HUDEP-2 (cell line): ENCODE measurements around the gene PAX2.

Source experiments
- DNase-seq, 76 experiments: peaks; one replicate each; lab custom pipeline; 2025; ENCODE audit not compliant: unreplicated experiment in 76 of 76; lab: John Stamatoyannopoulos, UW

Gene PAX2

DNA sequence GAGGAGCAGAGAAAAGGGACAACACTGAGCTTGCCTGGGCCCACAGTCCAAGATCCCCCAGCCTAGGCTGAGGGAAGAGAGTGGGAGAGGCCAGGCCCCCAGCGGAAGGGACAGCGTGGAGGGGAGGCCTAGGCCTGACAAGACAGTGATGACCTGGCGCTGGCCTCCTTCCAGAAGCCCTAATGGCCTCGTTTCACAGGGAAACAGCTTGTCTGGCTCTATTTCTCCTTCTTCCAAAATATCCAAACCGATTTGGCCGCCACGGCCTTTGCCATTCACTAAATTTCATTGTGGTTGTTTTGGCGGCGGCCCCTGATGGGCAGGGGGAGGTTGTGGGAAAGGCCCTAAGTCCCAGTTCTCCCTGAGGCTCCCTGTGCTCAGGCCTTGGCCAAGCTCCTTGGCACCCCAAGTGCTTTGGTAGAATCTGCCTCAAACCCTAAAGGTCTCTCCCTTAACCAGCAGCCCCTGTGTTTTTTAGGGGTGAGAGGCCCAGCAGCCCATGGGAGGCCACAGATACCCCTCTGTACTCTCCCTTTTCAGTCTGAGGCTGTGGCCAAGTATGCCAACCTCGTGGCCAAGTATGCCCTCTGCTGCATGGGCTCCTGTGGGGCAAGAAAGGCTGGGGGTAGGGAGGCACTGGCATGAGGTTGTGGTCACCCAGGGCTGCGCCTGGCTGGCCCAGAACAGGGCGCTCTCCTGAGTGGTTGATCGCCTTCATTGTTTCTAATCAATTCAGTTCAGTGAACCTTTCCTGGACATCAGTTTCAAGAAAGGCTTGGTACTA is 37.3 kb downstream of the PAX2 start:
- DNase-seq = no peak

DNA sequence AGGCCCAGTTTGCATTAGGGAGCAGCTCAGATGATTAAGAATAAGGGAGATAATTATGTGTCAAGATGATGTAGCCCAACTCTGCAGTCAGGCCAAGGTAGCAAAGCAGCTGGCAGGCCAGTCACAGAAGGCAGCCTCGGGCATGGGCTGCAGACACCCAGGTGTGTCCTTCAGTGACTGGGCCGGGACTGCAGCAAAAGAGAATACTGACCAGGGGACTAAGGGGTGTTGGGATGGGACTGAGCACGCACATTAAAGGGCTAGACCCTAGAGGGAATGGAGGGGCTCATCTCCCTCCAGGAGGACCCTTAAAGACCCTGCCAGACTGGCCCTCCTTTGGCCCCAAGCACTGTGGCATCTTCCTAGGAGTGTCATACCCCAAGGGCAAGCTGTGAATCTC is 38.7 kb downstream of the PAX2 start:
- no peak for DNase-seq

DNA sequence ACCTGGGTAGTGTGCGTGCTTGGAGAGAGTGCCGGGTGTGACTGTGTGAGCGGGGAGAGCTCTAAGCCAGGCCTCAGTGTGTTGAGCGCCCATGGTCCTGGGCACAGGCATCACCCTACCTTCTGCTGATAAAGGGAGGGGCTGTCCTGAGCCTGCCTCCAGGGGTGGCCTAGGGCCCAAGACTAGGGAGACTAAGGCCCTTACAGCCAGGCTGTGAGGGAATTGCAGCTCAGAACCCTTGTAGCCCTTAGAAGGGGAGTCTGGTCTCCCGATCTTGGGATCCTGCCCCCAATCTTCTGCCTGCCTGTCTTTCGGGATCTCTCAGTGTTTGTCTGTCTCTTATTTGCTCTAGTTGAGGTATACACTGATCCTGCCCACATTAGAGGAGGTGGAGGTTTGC is 41.2 kb downstream of the PAX2 start:
- no peak for DNase-seq

DNA sequence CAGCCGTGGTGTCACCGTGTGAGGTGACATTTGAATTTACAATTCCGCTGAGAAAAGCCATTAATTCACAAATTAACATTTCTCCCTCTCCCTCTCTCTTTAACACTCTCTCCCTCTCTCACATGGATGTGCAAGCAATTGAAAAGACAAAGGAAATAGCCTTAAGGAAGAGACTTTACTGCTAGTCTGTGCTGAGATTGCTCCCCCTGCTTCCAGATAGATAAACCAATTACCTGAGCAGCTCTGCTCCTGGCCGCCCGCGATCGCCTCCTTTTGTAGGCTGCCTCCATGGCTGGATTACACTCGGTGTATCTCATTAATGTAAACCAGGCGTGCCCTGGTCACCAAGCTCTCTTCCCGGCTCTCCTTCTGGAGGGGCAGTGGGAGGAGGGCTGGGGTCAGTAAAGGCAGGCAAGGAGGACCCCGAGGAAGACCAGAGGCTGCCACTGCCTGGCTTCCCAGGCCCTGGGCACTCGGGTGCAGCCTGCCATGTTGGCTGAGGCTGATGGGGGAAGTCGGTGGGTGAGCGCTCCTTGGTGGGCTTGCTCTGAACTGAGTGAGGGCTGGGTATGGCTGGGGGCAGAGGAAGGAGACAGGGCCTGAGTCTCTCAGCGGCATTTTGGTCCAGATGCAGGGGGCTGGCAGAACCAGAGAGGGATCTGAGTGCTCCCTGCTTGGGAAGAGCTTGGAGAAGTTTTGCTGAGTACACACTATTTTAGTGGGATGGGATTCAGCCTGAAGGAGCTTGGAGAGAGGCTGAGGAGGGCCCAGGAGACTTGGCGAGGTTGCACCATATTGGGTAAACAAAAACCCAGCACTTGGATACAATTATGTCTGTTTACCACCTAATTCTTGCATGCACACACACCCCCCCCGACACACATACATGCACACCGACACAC is 42.9 kb downstream of the PAX2 start:
- DNase-seq = no peak

DNA sequence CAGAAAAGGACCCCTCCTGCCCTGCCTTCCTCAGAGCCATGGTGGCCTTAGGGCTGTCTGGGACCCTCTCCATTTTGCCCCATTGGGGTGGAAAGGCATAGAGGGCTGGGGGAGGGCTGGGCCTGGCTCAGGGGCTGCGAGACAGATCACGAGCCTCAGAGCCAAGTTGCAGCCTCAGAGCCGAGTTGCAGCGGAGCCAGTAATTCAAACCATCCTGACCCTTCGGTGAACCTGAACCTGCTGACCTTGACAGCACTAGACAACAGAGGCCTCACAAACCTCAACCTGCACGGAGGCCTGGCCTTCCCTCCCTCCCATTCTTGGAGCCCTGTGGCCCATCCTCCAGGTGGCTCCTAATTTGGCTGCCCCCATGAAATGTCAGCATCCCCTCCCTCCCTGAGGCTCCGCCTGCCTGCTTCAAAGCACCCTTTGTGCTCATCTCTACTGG is 45.4 kb downstream of the PAX2 start:
- DNase-seq = no peak

DNA sequence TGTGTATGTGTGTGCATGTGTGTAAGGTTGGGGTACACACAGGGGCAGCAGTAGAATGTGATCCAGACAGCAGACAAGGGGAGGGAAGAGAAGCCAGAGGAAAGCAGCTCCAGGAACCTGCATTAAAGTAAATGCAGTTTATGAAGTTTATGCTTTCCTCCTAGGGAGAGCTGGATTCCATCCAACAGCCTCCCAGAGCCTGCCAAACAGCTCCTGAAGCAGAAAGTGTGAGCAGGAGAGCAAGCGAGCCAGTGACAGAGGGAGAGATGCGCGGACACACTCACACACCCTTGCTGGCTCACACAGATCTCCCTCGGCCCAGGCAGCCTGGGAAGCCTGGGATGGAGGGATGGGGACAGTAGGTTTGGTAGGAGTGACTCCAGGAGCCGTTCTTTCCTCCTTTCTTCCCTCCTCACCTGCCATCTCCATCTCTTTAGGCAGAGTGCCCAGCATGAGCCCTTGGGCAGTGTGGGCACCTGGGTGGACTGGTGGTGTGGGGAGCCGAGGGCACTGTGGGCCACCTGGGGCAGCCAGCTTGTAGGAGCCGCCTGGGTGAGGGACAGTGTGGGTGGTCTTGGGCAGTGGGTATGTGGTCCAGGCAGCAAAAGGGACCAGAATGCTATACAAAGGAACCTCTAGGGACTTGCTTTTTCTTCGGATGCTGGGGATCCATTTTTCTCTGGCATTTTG is 46.1 kb downstream of the PAX2 start:
- no peak for DNase-seq

DNA sequence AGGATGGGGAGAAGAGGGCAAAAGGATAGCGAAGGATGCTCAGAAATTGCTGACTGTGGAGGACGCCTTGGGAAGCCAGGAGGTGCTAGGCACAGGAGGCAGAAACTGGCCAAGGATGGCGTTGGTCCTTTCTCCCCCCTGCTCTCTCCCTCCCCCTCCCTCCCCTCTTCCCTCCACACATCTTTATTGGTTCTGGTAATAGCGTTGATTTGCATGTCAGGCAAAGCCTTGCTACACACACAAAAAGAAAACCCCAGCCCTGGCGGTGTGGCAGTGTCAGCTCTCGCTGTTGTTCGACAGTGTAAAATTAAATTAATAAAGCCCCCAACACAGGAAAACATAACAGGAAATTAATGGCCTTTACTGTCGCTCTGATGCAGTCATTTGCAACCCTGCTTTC is 47.2 kb downstream of the PAX2 start:
- no peak for DNase-seq

DNA sequence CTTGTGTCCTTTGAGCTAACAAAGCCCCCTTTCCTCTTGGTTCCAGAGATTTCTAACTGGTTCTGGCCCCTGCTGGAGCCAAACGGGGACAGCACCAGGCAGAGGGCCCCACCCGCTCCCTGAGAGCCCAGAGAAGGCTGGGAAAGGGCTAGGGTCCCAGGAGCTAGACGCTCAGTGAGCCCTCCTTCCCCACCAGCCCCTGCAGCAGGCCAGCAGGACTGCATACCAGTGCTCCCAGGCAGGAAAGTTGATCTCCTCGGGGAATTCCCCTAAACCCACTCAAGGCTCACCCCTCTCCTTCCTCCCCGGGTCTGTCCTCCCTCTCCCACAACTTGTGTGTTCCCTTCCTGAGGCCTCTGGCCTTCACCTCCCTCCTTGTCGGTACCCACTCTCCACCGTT is 47.7 kb downstream of the PAX2 start:
- no peak for DNase-seq

DNA sequence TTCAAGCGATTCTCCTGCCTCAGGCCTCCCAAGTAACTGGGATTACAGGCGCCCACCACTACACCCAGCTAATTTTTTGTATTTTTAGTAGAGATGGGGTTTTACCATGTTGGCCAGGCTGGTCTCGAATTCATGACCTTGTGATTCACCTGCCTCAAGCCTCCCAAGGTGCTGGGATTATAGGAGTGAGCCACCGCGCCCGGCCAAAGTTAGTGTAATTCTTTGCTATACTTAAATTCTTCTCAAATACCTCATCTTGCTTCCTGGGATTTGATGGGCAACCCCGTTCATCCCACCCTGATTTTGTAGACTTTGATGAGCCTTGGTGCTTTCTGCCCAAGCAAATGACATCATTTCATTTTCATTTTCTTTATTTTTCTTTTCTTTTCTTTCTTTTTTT is 54.5 kb downstream of the PAX2 start:
- DNase-seq = no peak

DNA sequence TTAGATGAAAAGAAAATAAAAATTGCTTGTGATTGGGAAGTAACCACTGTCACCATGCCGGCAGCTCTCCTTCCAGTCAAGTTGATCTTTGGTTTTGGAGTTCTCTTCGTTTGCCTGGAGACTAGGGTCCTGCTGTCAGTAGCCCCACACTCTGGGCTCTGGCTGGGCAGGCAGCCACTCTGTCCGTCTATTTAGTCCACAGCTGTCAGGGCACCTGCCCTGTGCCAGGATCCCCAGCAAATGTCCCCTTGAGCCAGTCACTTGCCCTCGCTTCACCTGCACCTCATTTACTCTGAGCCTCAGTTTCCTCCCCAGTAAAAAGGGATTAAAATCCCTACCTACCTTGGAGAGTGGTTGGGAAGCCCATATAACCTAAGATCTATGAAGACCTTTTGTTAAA is 55.5 kb downstream of the PAX2 start:
- DNase-seq = no peak

DNA sequence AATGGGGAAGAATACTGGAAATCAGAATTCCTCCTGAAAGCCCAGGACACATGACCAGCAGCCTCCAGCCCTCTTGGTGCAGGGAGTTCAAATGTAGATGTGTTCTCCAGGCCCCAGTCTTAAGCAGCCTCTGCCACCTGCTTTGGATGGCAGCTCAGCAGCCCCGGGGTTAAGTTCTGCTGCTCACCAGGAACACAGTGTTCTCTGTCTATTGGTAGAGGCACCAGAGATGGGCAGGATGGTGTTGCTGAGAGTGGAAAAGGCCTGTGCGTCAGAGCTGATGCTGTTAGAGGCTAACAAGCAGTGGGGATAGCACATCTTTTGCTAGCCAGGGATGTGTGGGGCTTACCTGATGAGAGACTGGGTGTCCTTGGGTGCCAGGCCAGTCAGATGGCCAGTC is 56.8 kb downstream of the PAX2 start:
- no peak for DNase-seq

DNA sequence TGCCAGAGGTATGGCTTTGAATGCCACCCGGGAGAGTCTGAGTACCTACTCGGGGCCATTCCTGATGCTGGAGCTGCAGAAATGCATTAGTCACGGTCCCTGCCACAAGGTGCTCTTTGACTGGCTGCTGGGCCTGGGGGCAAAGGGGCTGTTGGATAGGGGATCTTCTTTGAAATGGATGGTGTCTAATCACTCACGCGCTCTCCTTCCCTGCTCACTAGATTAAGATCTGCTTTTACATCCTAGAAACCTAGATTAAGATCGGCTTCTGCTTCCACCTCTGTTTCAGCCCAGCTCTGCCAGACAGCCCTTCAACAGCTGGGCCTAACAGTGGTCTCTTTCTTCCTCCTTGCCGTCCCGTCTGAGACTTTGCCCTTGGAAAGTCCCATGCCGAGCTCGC is 57.2 kb downstream of the PAX2 start:
- DNase-seq = no peak

DNA sequence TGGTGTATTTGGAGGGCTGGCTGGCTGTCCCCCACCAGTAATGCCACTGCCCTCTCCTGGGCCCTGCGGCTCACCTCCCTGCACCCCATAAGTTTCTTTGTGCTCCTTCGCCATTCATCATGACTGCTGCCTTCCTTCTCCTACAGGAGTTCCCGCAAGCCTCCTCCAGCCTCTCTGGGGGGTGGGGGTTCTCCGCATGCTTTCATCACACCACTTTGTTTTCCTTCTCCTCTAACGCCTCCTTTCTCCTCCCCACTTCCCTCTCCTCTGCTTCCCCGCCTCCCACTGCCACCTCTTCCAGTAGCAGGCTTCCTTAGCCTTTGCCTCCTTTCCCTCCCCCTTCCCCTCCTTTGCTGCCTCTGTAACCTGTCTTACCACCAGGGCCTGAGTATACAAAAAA is 58.1 kb downstream of the PAX2 start:
- DNase-seq = no peak

DNA sequence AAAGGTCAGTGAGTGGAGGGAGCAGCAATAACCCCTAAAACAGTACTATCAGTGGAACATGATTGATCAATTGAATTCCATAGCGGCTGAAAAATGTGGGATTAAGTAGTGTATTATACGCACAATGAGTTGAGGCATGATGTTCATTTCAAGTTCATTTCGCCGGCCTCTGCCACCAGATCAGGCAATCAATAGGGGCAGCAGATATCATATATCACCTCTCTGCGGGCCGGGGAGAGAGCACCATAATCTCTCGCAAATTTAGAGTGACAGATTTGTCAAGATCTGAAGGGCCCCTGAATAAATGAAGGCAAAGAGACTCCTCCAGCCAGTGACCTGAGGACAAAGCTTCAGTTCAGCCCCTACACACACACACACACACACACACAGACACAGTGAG is 58.5 kb downstream of the PAX2 start:
- no peak for DNase-seq

DNA sequence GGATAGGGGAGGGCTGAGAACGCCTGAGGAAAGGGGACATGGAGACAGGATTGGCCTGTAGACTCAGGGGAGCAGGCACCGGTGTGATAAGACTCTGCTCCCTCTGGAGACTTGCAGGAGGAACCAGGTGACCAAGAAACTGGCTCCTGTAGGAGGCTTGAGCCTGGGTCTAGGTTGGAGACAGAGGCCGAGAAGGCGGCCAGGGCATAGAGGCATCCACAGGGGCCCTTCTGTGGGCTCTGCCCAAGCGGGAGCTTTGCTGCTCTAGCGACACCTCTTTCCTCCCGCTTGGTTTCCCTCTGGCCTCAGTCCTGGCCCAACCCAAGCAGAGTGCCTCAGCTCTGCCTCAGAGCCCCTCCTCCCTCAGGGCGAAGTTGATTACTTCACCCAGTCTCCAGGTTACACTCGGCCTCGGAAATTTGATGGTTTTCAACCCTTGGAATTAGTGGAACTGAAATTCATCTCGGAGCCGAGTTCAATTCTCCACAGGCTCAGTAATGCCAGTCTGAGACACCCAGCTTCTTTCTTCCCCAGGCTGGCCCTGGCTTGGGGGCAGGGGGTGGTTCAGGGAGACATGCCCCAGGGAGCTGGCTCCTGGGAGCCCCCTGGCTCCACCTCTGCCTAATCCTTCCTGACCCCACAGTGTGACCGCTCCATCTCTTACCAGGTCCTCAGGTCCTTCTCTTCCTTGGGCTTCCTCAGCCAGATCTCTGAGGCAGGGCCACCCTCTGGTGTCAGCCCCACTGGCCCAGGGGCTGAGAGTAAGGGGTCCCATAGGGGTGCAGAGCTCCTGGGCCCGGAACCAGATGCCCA is 60.4 kb downstream of the PAX2 start:
- DNase-seq = no peak

DNA sequence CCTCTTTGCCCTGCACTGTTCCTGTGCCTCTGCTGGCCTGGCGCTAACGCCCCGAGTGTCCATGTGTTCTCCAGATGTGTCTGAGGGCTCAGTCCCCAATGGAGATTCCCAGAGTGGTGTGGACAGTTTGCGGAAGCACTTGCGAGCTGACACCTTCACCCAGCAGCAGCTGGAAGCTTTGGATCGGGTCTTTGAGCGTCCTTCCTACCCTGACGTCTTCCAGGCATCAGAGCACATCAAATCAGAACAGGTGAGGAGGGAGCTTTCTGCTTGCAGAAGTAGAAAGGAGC is 60.9 kb downstream of the PAX2 start:
- no peak for DNase-seq

DNA sequence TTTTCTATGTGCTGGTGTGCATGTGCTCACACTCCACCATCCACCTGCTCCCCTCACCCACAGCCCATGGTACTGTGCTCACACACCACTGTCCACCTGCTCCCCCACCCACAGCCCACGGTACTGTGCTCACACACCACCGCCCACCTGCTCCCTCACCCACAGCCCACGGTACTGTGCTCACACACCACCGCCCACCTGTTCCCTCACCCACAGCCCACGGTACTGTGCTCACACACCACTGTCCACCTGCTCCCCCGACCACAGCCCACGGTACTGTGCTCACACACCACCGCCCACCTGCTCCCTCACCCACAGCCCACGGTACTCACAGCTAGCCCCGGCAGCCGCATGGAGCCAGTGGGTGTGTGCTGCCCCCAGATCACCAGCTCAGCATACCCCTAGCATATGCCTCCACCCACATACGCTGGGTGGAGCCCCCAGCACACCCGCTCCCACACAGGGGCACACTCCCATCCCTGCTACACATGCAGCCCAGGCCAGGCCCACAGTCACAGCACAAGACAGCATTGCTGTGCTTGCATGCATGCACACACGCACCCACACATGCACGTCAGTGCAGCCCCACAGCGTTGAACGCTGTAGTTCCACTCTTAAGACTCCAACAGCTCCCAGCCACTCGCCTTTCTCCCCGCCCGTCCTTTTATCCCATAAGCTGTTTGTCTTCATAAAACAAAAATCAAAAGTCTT is 62.0 kb downstream of the PAX2 start:
- no peak for DNase-seq

DNA sequence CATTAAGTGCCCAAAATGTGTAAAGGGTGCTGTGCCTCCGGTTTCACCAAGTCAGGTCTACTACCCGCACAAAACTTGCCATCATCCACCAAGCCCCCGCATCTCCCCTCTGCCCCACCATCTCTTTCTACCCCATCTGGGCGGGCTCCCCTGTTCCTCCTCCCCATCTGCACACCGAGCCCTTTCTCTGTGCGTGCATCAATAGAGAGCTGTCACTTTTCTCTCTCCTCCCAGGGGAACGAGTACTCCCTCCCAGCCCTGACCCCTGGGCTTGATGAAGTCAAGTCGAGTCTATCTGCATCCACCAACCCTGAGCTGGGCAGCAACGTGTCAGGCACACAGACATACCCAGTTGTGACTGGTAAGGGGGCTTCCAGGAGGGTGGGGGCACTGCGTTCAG is 63.5 kb downstream of the PAX2 start:
- DNase-seq = no peak

DNA sequence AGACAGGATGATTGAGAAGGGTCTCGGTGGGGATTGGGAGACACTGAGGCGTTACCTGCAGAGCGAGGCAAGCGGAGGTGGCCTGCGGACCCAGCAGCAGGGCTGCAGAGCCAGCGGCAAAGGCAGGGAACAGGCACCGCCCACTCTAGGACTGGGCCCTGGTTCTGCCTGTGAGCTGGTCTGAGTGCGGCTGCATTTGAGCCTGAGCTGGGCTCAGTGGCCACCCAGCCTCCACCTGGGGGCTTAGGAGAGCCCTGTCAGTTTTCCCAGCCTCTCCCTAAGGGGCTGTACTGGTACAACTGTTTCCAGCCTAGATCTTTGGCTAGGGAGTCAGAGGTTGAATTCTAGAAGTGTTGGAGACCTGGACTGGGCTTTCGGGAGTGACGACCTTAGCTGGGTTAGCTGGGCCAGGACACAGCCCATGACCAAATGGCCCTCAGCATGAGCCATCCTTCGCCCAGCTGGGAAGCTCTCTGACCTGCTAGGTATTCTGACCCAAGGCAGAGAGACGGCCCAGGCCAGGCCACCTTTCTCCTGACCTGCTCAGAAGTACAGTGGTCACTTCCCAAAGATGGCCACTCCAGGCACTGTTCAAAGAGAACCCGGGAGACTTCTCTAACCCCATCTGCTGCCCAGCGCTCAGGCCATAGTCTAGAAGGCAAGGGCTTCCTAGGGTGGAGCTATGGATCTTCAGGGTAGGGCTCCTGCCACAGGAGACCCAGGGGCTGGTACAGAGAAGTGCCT is 64.9 kb downstream of the PAX2 start:
- no peak for DNase-seq

DNA sequence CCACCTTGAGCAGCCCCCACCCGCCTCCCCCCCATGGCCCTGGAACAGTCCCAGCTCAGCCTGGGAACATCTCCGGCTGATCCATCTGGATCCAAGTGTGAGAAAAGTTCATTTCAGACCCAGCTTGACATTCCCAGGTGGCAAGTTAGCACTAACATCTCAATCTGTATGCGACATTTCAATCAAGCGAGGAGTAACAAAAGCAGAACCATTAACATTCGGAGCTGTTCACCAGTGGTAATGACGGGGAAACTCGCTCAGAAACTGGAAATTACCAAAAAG is 65.4 kb downstream of the PAX2 start:
- DNase-seq = no peak
